HG03565 (cell line): ENCODE data around the gene JAKMIP1.

Experiments
- ATAC-seq: cut with Tn5 transposase; IDR thresholded peaks from one replicate; pipeline ENCODE4 v1.9.1; 2021; ENCODE audit warnings: mild to moderate bottlenecking, moderate library complexity; ENCODE audit not compliant: unreplicated experiment

JAKMIP1 gene

DNA sequence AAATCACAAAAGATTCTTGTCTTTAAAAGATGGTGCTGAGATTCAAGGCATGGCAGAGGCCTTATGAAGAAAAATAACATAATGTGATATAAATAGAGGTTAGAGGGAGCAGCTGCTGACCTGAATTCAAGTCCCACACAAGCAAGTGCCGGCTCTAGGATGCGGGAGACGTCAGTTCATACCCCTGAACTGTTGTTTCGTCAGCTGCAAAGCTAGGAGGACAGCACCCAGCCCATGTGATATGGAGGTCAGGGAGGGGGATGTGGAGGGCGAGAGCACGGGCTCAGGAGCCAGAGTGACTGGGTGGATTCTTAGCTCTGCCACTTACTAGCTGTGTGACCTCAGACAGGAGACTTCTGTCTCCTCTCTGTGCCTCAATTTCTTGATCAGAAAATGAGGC, 77.9 kb downstream of the JAKMIP1 start:
- ATAC-seq, result no peak

GRCh38 chr4:6121941-6122340, 78.4 kb downstream of the JAKMIP1 start:
- ATAC-seq, result no peak

GRCh38 chr4:6121276-6121850, 79.0 kb downstream of the JAKMIP1 start:
- ATAC-seq, result no peak

DNA sequence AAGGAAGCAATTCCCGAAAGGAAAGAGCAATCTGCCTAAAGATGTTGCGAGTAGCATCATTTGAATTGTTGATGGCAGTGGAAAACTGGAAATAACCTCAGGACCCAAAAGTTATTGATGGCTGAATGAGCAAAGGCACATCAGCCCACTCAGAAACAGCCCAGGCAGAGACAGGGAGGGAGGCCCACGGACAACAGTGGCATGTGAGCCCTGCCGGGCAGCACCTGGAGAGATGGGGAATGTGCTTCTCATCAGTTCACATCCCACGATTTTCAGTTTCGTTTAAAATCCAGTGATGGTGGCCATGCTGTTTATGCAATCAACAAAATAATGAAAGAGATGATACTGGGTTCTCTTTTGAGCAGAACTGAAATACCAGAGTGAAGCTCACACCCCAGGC, 80.0 kb downstream of the JAKMIP1 start:
- ATAC-seq, result no peak

DNA sequence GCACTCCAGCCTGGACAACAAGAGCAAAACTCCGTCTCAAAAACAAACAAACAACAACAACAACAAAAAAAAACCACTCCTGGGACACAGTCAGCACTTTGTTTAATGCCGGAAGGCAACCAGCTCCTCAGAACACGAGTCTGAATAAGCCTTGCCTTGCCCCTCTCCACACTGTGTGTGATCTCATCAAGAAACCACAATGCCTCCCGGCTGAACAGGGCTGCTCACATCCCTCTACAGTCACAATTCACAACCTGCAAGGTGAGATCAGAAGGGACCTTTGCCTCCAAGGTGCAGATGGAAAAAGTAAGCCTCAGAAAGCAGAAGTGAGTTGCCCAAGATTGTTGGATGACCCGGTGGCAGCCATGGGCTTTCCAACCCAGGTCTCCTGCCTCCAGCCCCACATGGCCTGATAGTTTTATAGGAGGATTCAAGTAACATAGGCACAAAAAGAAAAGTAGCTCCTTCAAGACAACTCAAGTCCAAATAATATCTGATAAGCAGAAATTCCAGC, 80.8 kb downstream of the JAKMIP1 start:
- no peak for ATAC-seq

GRCh38 chr4:6118201-6118600, 82.1 kb downstream of the JAKMIP1 start:
- ATAC-seq, result no peak

DNA sequence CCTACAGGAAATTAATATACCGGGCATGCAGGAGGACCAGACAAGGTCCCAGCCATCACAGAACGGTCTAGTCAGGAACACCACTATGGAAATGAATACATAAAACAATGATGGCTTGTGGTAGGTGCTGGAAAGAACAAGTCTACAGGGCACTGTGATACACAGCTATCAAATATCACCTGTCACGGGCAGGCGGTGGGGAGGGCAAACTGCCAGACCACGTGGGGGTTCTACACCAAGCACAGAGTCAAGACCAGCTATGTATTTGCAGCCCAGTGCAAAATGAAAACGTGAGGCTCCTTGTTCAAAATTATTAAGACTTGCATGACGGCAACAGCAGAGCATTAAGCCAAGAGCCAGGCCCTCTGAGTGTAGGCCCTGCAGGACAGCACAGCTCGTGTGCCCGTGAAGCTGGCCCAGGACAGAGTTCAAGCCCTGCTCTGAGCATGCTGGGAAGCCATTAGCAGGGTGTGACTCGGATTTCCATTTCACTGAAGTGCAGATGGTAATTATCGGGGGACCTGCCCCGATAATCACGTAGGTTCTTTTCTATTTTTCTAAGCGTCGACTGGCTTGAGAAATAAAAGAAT, 83.6 kb downstream of the JAKMIP1 start:
- ATAC-seq, result no peak

GRCh38 chr4:6115746-6116586, 84.4 kb downstream of the JAKMIP1 start:
- ATAC-seq, result no peak

- no peak for ATAC-seq
Measured at GRCh38 chr4:6115342-6115741, 85.0 kb downstream of the JAKMIP1 start.

DNA sequence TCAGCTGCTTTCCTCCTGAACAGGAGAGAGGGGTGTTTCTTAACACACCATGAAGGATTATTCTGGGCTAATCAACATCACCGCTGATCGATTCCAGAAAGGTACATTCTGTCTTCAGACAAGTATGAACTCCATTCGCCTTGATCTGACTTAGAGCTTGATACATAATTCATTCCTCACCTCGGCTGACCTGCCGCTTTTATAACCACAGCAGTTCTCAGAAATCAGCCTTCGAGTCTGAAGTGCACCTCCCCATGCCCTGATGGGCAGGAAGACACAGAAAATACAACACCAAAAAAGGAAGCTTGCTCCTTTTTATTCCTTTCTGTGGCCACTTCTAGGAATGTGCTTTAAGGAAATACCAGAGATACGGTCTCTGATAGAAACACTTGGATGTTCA, 85.7 kb downstream of the JAKMIP1 start:
- no peak for ATAC-seq

- ATAC-seq, result no peak
Measured at GRCh38 chr4:6114181-6114580, 86.2 kb downstream of the JAKMIP1 start.

DNA sequence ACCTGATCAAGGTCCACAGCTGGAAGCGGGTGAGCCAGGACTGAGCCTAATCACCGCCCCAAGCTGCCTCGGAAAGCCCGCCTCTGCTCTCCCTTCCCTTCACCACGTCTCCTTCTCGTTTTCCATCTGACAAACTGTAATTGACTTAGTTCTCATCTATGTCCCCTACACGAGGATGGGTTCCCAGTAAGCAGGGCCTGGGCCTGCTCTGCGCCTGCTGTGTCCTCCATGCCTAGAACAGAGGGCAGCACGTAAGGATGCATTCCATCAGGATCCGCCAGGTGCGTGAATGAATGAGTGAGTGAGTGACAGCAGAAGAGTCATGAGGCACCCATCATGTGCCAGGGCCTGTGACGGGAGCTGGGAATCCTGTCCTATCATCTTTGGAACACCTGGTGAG, 86.7 kb downstream of the JAKMIP1 start:
- no peak for ATAC-seq

GRCh38 chr4:6112606-6113290, 87.6 kb downstream of the JAKMIP1 start:
- ATAC-seq, result no peak

DNA sequence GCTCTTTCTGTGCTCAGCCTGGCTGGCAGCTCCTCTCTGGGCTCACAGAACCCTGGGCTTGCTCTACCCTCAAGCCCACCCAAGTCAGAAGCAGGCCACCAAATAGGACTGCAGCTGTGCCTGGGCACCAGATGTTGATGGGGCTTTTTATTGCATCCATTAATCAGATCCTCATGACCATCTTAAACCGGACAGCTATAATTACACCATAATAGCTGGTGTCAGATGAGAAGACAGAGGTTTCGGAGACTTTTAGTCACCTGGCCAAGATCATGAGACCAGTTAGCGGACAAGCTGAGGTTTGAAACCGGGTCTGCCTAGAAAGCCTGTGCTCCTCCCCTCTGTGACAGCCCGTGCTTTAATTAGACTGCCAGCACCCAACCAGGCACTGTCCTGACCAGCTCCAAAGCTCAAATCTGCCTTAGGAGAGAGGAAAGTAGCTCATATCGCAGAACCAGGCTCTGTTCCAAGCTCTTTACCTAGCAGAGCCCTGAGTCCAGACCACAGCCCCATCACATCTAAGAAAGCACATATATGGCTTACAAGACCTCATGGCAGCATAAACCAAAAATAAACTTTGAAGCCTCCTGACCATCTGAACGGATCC, 88.9 kb downstream of the JAKMIP1 start:
- ATAC-seq, result no peak

- ATAC-seq, result no peak
Measured at GRCh38 chr4:6110681-6111353, 89.5 kb downstream of the JAKMIP1 start.

DNA sequence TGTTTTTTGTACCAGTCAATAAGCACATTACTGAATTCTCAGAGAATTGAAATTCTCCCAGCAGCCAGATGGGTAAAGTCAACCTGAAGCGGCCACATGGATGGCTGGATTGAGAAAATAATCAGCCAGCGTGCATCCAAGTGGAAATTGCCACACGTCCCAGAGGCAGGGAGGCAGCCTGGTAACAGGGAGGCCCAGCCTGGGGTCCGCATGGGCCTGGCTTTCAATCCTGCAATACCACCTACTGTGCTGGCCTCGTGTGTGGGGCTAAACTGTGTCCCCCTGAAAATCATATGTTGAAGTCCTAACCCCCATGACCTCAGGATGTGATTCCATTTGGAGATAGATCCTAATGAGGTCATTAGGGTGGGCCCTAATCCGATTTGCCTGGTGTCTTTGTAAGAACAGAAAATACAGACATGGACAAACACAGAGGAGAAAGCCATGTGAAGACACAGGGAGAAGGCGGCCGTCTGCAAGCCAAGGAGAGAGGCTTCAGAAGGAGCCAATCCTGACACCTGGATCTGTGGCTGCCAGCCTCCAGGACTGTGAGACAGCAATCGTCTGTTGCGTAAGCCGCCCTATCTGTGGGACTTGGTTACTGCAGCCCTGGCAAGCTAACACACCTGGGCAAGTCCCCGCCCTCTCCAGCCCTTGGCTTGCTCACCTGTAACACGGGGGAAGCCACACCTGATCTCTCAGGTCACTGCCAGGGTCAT, 90.3 kb downstream of the JAKMIP1 start:
- no peak for ATAC-seq

GRCh38 chr4:6107886-6108285, 92.5 kb downstream of the JAKMIP1 start:
- no peak for ATAC-seq

GRCh38 chr4:6107114-6107791, 93.1 kb downstream of the JAKMIP1 start:
- ATAC-seq, result no peak

DNA sequence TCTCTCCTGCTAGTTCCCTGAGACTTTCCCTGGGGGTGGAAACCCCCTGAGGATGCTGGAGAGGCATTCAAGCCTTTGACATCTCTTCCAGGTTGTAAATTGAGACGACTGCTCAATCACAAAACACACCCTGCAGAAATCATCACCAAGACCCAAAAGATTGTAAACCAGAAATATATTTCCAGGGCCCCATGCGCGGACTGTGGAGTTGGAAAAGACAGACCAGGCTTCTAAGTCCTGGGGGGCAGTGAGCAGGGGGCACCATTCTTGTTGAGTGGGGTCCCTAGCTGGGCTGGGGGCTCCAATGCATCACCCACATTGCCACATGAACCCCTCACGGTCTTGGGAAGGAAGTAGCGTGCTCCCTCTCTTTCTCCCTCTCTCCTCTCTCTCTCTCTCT, 94.2 kb downstream of the JAKMIP1 start:
- ATAC-seq, result no peak
